ENCODE data around the gene KIF26B. TPM values are rescaled to one million over a fixed set of nuclear protein-coding genes. Genes with fewer than 3 reads are reported as not detected.

KIF26B gene
- total RNA-seq, 4 donors from 2014 or later = 2.4 to 6.7 (median 6.1) TPM

DNA sequence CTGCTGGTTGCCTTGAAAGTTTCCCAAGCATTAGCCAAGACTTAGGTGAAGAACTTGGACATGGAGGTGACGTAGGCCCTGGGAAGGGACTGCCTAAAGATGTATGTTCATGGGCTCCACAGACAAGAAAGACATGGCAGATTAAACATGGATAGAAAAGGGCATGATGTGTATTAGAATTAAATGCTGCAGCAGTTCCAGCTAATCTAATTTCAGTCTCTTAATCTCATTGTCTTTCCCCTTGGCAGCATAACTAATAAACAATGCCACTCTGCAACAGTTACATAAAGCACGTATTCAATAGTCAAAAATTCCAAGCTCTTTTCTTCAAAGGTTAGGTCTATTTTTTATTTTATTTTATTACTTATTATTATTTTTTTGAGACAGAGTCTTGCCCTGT, 251.6 kb downstream of the KIF26B start:
- WGBS, 2 donors = 94 to 96% methylated on average over 2 of the region's 2 CpGs
- DNase-seq = no peak
- H3K9me3 ChIP-seq = no peaks in the 10 kb centered on the region
- TF ChIP-seq, protein P1, sequence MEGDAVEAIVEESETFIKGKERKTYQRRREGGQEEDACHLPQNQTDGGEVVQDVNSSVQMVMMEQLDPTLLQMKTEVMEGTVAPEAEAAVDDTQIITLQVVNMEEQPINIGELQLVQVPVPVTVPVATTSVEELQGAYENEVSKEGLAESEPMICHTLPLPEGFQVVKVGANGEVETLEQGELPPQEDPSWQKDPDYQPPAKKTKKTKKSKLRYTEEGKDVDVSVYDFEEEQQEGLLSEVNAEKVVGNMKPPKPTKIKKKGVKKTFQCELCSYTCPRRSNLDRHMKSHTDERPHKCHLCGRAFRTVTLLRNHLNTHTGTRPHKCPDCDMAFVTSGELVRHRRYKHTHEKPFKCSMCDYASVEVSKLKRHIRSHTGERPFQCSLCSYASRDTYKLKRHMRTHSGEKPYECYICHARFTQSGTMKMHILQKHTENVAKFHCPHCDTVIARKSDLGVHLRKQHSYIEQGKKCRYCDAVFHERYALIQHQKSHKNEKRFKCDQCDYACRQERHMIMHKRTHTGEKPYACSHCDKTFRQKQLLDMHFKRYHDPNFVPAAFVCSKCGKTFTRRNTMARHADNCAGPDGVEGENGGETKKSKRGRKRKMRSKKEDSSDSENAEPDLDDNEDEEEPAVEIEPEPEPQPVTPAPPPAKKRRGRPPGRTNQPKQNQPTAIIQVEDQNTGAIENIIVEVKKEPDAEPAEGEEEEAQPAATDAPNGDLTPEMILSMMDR (IDR thresholded peaks at IDR 0.05) = no peak
- no peak for TF ChIP-seq POLR2A (IDR thresholded peaks at IDR 0.05)
- intact Hi-C loops (cut with DNase I) = no loop called here
- no peaks in the 10 kb centered on the region for H3K27me3 ChIP-seq
- no peak overlapping the region for H3K27ac ChIP-seq
- H3K36me3 ChIP-seq = no peaks in the 10 kb centered on the region
- H3K4me3 ChIP-seq (replicated peaks in 1 of 3) = no peak overlapping the region
- no peaks in the 10 kb centered on the region for H3K4me1 ChIP-seq

- Histone ChIP-seq H3K4me3 (replicated peaks in 1 of 3) (no peak overlapping the region), H3K27ac (no peak overlapping the region), H3K27me3 (no peaks in the 10 kb centered on the region), H3K4me1 (no peaks in the 10 kb centered on the region), H3K36me3 (no peaks in the 10 kb centered on the region), H3K9me3 (no peaks in the 10 kb centered on the region)
- intact Hi-C loops (cut with DNase I) = no loop called here
- TF ChIP-seq, protein P1 (IDR thresholded peaks at IDR 0.05) = no peak
- TF ChIP-seq POLR2A (IDR thresholded peaks at IDR 0.05) = no peak
- 100% methylated on average over 2 of the region's 2 CpGs for WGBS, 2 donors
- no peak for DNase-seq
These were observed 253.2 kb downstream of the KIF26B start for GRCh38 chr1:245407983-245408382.

DNA sequence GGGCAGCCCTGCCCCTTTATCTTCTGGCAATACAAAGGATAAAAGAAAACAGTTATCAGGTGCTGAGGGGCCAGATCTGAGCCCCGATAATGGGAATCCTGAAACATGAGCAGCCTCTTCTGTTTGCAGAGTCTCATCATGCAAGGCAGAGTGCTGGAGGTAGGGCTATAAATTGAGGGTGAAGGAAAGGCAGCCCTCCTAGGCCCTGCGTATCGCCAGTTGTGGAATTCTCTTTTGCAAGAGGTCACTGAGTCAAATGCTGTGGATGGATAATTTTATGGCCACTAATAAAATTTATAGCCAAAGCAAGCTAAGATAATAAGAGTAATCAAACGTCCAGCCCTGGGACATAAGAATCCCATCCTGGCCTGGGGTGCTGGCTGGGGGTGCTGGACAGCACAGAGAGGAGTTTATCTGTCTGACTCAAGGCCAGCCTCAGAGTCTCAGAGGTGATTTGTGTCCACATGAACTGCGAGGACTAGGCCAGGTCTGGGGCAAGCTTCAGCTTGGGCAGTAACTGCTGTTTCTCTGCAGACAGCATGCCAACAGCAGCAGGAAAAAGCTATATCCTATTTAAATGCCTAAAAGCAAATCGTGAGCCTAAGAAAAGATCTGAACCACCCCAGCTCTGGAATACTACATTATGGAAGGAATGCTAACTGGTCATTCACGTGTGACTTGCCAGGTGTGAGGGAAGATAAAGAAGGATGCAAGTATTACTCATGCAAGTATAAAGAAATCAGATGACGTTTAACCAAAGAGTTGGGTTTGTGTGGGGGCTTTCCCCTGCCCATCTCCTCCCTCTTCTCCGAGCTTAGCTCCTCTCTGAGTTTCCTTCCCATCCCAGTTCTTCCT, 254.8 kb downstream of the KIF26B start:
- no peaks in the 10 kb centered on the region for H3K36me3 ChIP-seq
- 80 to 81% methylated on average over 9 of the region's 9 CpGs for WGBS, 2 donors
- no peak overlapping the region for H3K4me3 ChIP-seq (replicated peaks in 1 of 3)
- no peaks in the 10 kb centered on the region for H3K27me3 ChIP-seq
- intact Hi-C loops (cut with DNase I) = no loop called here
- H3K4me1 ChIP-seq = no peaks in the 10 kb centered on the region
- no peak for DNase-seq
- H3K27ac ChIP-seq = no peak overlapping the region
- TF ChIP-seq, protein P1 (IDR thresholded peaks at IDR 0.05) = no peak
- no peak for TF ChIP-seq POLR2A (IDR thresholded peaks at IDR 0.05)
- no peaks in the 10 kb centered on the region for H3K9me3 ChIP-seq

- intact Hi-C loops (cut with DNase I) = no loop called here
- no peaks in the 10 kb centered on the region for H3K9me3 ChIP-seq
- TF ChIP-seq, protein P1 (IDR thresholded peaks at IDR 0.05) = no peak
- TF ChIP-seq POLR2A (IDR thresholded peaks at IDR 0.05) = no peak
- no peak overlapping the region for H3K27ac ChIP-seq
- H3K36me3 ChIP-seq = no peaks in the 10 kb centered on the region
- no peak for DNase-seq
- H3K27me3 ChIP-seq = no peaks in the 10 kb centered on the region
- no peak overlapping the region for H3K4me3 ChIP-seq (replicated peaks in 1 of 3)
- WGBS, 2 donors = 80 to 88% methylated on average over 14 of the region's 14 CpGs
- no peaks in the 10 kb centered on the region for H3K4me1 ChIP-seq
These were observed 256.7 kb downstream of the KIF26B start for GRCh38 chr1:245411245-245412036.

DNA sequence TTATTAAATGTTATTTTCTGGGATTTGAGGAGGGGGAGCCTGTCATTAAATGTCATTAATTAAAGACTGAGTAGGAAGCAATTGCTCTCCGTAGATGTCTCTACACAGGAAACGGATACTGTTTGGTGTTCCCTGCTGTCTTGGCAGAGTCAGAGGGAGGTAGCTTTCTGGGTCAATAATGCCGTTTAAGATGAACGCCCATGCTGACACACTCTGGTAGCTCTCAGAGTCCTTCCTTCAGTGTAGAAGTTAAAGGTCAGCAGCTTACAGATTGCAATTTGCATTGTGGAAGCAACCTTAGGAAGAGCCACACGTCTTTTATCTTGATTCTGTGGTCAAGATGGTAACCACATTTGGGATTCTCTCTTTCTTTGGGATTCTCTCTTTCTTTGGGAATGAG, 257.5 kb downstream of the KIF26B start:
- H3K27ac ChIP-seq = no peak overlapping the region
- no peaks in the 10 kb centered on the region for H3K9me3 ChIP-seq
- WGBS, 2 donors = 59 to 70% methylated on average over 5 of the region's 5 CpGs
- H3K36me3 ChIP-seq = no peaks in the 10 kb centered on the region
- no peak overlapping the region for H3K4me3 ChIP-seq (replicated peaks in 1 of 3)
- DNase-seq = no peak
- no peaks in the 10 kb centered on the region for H3K27me3 ChIP-seq
- H3K4me1 ChIP-seq = no peaks in the 10 kb centered on the region
- intact Hi-C loops (cut with DNase I) = no loop called here
- TF ChIP-seq POLR2A (IDR thresholded peaks at IDR 0.05) = no peak
- TF ChIP-seq, protein P1 (IDR thresholded peaks at IDR 0.05) = no peak
